SIG-M5 treated with dmso at 0.1 percent for 504 hours (cell line): ENCODE measurements around the gene FOXF1.

Source experiments
- DNase-seq: peaks from one replicate; lab custom pipeline; 2025; ENCODE audit not compliant: unreplicated experiment; lab: John Stamatoyannopoulos, UW

Gene FOXF1

GRCh38 chr16:86554599-86554916 is 44.2 kb downstream of the FOXF1 start:
- DNase-seq: no peak

GRCh38 chr16:86554917-86555703 is 44.8 kb downstream of the FOXF1 start, which contains the start of gene MTHFSD:
Gene MTHFSD, minus strand, starts transcription at chr16:86555235. Its CDS starts 51 bp downstream, at chr16:86555184.
- peak; percentile 79 for DNase-seq

- DNase-seq: no peak
Measured at GRCh38 chr16:86555704-86556075, 45.4 kb downstream of the FOXF1 start.

- no peak for DNase-seq
Measured at GRCh38 chr16:86556576-86556975, 46.2 kb downstream of the FOXF1 start.

GRCh38 chr16:86557587-86557986 is 47.3 kb downstream of the FOXF1 start:
- DNase-seq: no peak

- DNase-seq: no peak
Measured at GRCh38 chr16:86558355-86559193, 48.2 kb downstream of the FOXF1 start.

GRCh38 chr16:86559802-86560305 is 49.5 kb downstream of the FOXF1 start:
- DNase-seq: no peak

GRCh38 chr16:86562356-86562755 is 52.0 kb downstream of the FOXF1 start:
- DNase-seq: no peak

GRCh38 chr16:86563469-86564345 is 53.4 kb downstream of the FOXF1 start:
- peak; percentile 83 for DNase-seq
